Karpas-422 (cell line): Measurements from ENCODE around the gene FAM83E. TPM values are rescaled to one million over a fixed set of nuclear protein-coding genes. Genes with fewer than 3 reads are reported as not detected.

Experiments used
- DNase-seq: peaks from one replicate; pipeline ENCODE4 v3.0.0-alpha.2; 2015
- H2AFZ ChIP-seq: fragments of 200-600 bp; sonication (generic); 2 replicates; pipeline ENCODE4 v1.6.1; 2014; ENCODE audit warnings: antibody characterized with exemption, low read length, mixed read lengths
- H3K27ac ChIP-seq: fragments of 200-600 bp; sonication (generic); 2 replicates; pipeline ENCODE4 v1.5.1; 2014; ENCODE audit warnings: mild to moderate bottlenecking, low read length, moderate library complexity
- H3K27me3 ChIP-seq: fragments of 200-600 bp; sonication (generic); 2 replicates; pipeline ENCODE4 v1.6.1; 2014; ENCODE audit warnings: low read length, mixed read lengths
- H3K36me3 ChIP-seq: fragments of 200-600 bp; sonication (generic); 2 replicates; pipeline ENCODE4 v1.6.1; 2014; ENCODE audit warnings: low read length, mixed read lengths; ENCODE audit not compliant: insufficient read depth
- H3K4me1 ChIP-seq: fragments of 200-600 bp; sonication (generic); 2 replicates; pipeline ENCODE4 v1.6.1; 2014; ENCODE audit warnings: mild to moderate bottlenecking, low read length, mixed read lengths
- H3K4me2 ChIP-seq: fragments of 200-600 bp; sonication (generic); 2 replicates; pipeline ENCODE4 v1.6.1; 2014; ENCODE audit warnings: low read length, low read depth, mild to moderate bottlenecking; ENCODE audit not compliant: poor library complexity, severe bottlenecking
- H3K4me3 ChIP-seq: fragments of 200-600 bp; sonication (generic); 2 replicates; pipeline ENCODE4 v1.5.1; 2014; ENCODE audit warnings: mild to moderate bottlenecking, antibody characterized with exemption, low read length, mixed read lengths
- H3K79me2 ChIP-seq: fragments of 200-600 bp; sonication (generic); 2 replicates; pipeline ENCODE4 v1.6.1; 2014; ENCODE audit warnings: mild to moderate bottlenecking, low read length, mixed read lengths
- H3K9ac ChIP-seq: fragments of 200-600 bp; sonication (generic); 2 replicates; pipeline ENCODE4 v1.6.0; 2014; ENCODE audit warnings: low read length
- H3K9me2 ChIP-seq: fragments of 200-600 bp; sonication (generic), shearing (Covaris generic); replicated peaks from 2 replicates; pipeline ENCODE4 v1.6.0; 2014; ENCODE audit warnings: mild to moderate bottlenecking, low read length, moderate library complexity; ENCODE audit not compliant: insufficient read depth
- H3K9me3 ChIP-seq: fragments of 300-700, 200-600 bp; sonication (generic); 2 replicates; pipeline ENCODE4 v1.6.1; 2014; ENCODE audit warnings: low read length, mixed read lengths
- H4K20me1 ChIP-seq: fragments of 200-600 bp; sonication (generic); 2 replicates; pipeline ENCODE4 v1.6.1; 2014; ENCODE audit warnings: mild to moderate bottlenecking, antibody characterized with exemption, low read length, low read depth; ENCODE audit not compliant: insufficient read depth
- total RNA-seq: library from RNA; depleted of rRNA; stranded (reverse); fragments of >200 nt; shearing (Covaris generic); gene quantifications from 2 replicates; pipeline ENCODE4 v1.2.3, GENCODE V29; 2014; ENCODE audit warnings: low replicate concordance

FAM83E gene
- total RNA-seq, 1 experiment from 2014 or later, result 1.2 TPM

DNA sequence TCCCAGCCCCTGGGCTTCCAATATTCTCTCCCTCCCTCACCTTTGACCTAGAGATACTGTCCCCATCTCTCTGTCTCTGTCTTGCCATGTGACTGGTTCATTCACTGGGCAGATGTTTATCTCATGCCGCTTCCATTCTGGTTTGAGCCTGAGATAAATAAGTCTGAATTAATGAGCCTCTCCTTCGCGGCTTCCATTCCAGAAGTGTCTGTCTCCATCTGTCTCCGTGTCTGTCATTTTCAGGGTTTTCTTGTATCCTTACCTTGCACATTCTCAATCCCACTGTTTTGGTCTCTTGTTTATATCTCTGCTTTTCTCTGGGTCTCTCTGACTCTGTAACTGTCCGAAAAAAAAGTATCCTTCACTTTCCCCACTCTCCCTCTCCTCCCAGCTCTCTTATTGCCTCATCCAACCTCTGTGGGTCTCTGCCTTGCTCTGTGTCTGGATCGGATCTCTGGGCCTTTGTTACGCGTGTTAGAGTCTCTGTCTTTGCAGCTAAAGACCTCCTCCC is 8.7 kb upstream of the FAM83E start:
- DNase-seq, result no peak
- H3K79me2 ChIP-seq, result peaks cover 35% of the 10 kb centered on the region
- H3K9ac ChIP-seq, result peak overlapping the region; percentile 65
- no peak overlapping the region; the same call in 1 of the 2 replicates for H3K27ac ChIP-seq
- no peaks in the 10 kb centered on the region for H3K27me3 ChIP-seq
- H3K9me2 ChIP-seq, result no peaks in the 10 kb centered on the region
- peaks cover 8% of the 10 kb centered on the region for H4K20me1 ChIP-seq
- H3K4me2 ChIP-seq, result peak overlapping the region; percentile 67
- no peaks in the 10 kb centered on the region for H3K9me3 ChIP-seq
- H3K4me3 ChIP-seq, result peak overlapping the region; percentile 59
- no peak overlapping the region for H2AFZ ChIP-seq
- H3K4me1 ChIP-seq, result peaks cover 35% of the 10 kb centered on the region
- H3K36me3 ChIP-seq, result peaks cover 5% of the 10 kb centered on the region

DNA sequence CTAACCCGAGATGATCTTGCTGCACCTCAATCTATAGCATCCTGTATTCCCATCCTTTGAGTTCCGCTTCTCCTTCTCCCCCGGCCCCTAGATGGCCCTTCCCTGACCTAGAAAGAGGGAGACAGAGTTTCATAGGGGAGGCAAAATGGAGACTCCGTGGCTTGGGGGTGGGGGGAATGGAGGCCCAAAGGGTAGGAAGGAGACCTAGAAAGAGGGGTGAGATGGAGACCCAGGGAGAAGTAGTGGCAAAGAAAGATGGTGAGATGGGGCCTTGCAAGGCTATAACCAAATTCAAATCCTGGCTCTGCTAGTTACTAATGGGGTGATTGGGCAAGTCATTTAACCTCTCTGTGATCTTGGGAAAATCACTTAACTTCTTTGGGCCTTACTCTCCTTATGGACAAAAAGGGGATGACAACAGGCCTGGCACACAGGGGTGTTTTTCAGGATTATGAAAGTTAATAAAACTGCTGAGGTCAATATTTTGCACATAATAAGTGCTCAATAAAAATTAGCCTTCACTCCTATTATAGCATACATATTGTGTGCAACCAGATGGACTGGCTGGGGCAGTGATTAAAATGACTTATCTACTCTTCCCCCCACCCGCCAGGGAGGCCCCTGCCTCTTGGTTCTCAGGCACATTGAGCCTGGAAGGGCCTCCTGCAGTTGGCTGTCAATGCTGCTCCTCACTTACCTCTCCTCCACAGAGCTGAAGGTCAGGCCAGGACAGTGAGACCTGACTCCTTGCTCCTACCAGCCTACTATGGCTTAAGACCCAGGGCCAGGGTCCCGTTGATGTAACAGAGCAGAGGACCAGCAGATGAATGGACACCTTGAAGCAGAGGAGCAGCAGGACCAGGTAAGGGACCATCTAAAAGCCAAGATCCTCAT is 5.1 kb upstream of the FAM83E start:
- peak overlapping the region; percentile 95 for H3K9ac ChIP-seq
- H3K9me2 ChIP-seq, result no peaks in the 10 kb centered on the region
- H2AFZ ChIP-seq, result no peak overlapping the region
- peaks cover 47% of the 10 kb centered on the region for H3K4me1 ChIP-seq
- H3K27ac ChIP-seq, result peak overlapping the region; percentile 77
- H3K9me3 ChIP-seq, result no peaks in the 10 kb centered on the region
- no peaks in the 10 kb centered on the region for H3K27me3 ChIP-seq
- H3K79me2 ChIP-seq, result peaks cover 46% of the 10 kb centered on the region
- H3K4me2 ChIP-seq, result peak overlapping the region; percentile 90
- H3K4me3 ChIP-seq, result peak overlapping the region; percentile 93
- H4K20me1 ChIP-seq, result peaks cover 25% of the 10 kb centered on the region
- no peak for DNase-seq
- peaks cover 37% of the 10 kb centered on the region for H3K36me3 ChIP-seq

DNA sequence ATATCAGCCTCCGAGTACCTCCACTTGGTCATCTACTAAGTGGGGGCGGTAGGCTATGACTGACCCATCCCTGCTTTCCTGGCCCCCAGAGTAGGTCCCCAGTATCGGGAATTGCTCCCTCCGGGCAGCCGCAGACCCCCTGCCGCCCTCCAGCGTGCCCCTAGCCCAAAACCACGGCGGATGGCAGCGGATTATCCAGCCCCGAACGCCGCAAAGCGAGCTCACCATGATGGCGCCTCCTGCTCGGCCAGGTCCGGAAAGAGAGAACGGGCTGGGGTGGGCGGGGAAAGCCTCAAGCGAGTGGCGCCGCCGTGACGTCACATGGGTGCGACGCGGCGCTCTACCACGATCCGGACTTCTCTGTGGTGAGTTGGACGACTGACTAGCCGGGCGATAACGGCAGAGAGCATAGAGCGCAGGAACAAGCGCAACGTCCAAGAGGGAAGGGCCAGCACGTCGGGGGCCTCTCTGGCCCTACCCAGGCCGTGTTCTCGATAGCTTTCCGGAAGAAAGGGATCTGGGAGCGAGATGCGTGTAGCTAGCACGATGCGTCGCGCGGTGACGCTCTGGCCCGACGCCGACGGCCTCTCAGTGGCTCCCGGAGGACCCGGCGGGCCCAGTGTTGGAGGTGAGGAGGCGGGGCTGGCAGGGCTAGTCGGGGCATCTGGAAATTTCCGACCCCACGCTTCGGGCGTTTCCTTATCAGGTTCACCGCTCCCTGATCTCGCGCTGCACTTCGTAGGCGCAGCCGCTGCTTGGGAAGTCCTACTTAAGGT is 4.2 kb upstream of the FAM83E start, which contains the start of the genes RPL18 and SPHK2:
Gene RPL18, minus strand, starts transcription at position 263 of the 776 bp plus-strand sequence. Its CDS starts 35 bp downstream, at position 228.
Gene SPHK2, plus strand, starts transcription at position 591 of the 776 bp plus-strand sequence. CDS start 1,009 bp downstream, outside the sequence.
- peak; percentile 99 for DNase-seq

DNA sequence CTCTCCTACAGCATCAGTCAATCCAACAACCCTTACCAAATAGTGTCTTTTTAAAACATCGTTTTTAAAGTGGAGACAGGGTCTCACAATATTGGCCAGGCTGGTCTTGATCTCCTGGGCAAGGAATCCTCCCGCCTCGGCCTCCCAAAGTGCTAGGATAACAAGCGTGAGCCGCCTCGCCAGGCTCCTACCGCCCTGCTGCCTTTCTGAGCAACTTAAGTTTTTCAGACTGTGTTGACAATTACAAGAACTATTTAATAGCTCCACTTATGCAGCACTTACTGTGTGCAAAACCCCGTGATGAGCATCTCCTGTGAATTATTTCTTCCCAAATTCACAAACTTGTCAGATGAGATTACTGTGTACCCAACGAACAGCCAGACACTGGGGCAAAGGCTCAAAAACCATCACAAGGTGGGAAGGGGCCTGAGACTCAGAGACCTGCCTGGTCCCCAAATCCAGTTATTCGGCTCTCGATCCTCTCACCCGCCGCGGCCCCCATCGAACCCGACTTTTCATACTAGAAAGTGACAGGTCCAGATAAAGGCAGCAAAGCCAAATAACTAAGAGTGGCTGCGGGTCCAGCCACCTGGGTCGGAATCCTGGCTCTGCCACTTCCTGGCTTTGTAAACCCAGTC is 3.5 kb upstream of the FAM83E start:
- Histone ChIP-seq H3K9me3 (no peaks in the 10 kb centered on the region), H3K79me2 (peaks cover 39% of the 10 kb centered on the region), H3K4me3 (peak overlapping the region; percentile 93), H3K9ac (peak overlapping the region; percentile 98), H3K27me3 (no peaks in the 10 kb centered on the region), H2AFZ (no peak overlapping the region), H3K9me2 (no peaks in the 10 kb centered on the region), H4K20me1 (peaks cover 25% of the 10 kb centered on the region), H3K36me3 (peaks cover 37% of the 10 kb centered on the region), H3K27ac (peak overlapping the region; percentile 88), H3K4me2 (peak overlapping the region; percentile 95), H3K4me1 (peaks cover 37% of the 10 kb centered on the region)
- DNase-seq, result no peak

More for the DNA sequence above, 4.2 kb upstream of the FAM83E start, which contains the start of the genes RPL18 and SPHK2:
- Histone ChIP-seq H3K36me3 (peaks cover 37% of the 10 kb centered on the region), H2AFZ (no peak within 1 kb of the TSS), H3K79me2 (peaks cover 39% of the 10 kb centered on the region), H3K27ac (peak within 1 kb of the TSS; percentile 88), H3K4me1 (peaks cover 42% of the 10 kb centered on the region), H3K4me3 (peak within 1 kb of the TSS; percentile 93), H3K4me2 (peak within 1 kb of the TSS; percentile 95), H4K20me1 (peaks cover 25% of the 10 kb centered on the region), H3K27me3 (no peaks in the 10 kb centered on the region), H3K9me3 (no peaks in the 10 kb centered on the region), H3K9ac (peak within 1 kb of the TSS; percentile 98), H3K9me2 (no peaks in the 10 kb centered on the region)

DNA sequence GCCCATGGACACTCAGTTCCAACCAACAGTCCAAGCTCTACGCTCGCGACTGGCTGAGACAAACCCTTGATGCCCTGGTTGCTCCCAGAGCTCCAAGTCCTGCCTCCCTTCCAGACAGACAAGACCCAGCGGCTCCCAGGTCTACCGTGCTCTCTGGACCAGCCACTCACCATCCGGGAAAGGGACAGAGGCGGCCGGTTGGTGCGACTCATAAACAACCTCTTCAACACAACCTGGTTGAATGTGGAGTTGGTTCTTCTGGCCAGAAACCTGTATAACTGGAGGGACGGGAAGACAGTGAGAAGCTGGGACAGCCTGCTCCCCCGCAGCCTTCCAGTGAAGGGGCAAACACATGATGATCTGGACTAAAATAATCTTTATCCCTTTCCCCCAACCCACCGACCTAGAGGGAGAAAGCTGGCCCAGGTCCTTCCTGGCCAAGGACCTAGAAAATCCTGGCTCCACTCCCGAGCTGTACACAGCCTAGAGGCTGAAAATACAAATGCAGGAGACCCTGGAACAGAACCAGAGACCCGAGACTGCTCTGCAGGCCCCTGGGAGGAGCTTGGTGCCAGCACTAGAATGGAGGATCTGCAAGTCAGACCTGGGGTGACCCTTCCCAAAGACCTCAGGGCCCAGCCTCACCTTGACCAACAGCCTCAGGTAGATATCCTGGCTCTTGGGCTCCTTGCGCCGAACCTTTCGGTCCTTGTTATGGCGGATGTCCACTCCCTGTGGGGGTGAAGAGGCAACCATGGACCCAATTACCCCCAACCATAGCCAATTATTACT is 2.5 kb upstream of the FAM83E start:
- no peaks in the 10 kb centered on the region for H3K27me3 ChIP-seq
- peaks cover 37% of the 10 kb centered on the region for H3K36me3 ChIP-seq
- H3K4me3 ChIP-seq, result peak overlapping the region; percentile 93
- H3K27ac ChIP-seq, result peak overlapping the region; percentile 88; the same call in 1 of the 2 replicates
- peak overlapping the region; percentile 98 for H3K9ac ChIP-seq
- peak overlapping the region; percentile 95 for H3K4me2 ChIP-seq
- H4K20me1 ChIP-seq, result peaks cover 25% of the 10 kb centered on the region
- H3K4me1 ChIP-seq, result peaks cover 32% of the 10 kb centered on the region
- no peak overlapping the region for H2AFZ ChIP-seq
- no peaks in the 10 kb centered on the region for H3K9me2 ChIP-seq
- no peak for DNase-seq
- no peaks in the 10 kb centered on the region for H3K9me3 ChIP-seq
- peaks cover 39% of the 10 kb centered on the region for H3K79me2 ChIP-seq

DNA sequence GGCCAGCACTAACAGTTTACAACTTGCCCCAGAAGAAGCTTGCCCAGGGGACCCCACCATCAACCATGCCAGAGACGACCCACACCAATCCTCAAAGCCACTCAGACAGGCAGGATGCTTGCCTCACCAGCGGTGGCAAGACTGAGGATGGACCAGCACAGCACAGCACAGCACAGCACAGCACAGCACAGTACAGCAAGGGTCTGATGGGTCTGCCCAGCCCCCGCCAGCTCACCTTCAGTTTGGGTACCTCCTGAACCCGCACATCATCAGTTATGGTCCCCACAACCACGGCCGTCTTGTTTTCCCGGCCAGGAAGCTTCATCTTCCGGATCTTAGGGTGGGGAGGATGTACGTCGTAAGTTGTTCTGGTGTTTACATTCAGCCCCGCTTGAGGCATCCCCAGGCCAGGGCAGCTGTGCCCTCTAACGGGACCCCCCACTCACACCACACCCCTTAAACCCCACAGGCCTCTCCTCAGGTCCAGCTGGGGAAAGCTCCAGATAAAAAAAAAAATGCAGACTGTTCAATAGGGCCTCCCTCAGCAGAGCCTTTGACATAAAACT is 1.7 kb upstream of the FAM83E start:
- no peak overlapping the region; the same call in 1 of the 2 replicates for H3K9ac ChIP-seq
- H3K4me2 ChIP-seq, result peak overlapping the region; percentile 95

DNA sequence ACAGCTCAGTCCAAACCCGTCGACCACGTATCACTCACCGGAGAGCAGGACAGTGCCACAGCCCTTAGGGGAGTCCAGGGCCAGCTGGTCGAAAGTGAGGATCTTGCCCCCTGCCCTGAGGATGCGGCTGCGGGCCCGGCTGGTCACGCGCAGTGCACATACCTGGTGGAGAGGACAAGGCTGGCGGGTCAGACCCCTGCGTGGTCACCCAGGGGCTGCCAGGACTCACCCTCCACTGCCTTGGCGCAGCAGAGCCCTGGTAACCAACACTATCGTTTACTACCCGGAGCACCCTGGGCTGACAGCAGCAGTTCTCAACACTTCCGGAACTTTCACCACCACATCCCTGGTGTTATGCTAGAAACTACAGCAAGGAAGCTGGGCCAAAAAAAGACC is 1.2 kb upstream of the FAM83E start:
- peaks cover 25% of the 10 kb centered on the region for H4K20me1 ChIP-seq
- no peaks in the 10 kb centered on the region for H3K9me3 ChIP-seq
- H2AFZ ChIP-seq, result no peak overlapping the region
- no peak overlapping the region for H3K27ac ChIP-seq
- no peaks in the 10 kb centered on the region for H3K9me2 ChIP-seq
- H3K27me3 ChIP-seq, result no peaks in the 10 kb centered on the region
- H3K79me2 ChIP-seq, result peaks cover 39% of the 10 kb centered on the region
- peaks cover 25% of the 10 kb centered on the region for H3K4me1 ChIP-seq
- H3K9ac ChIP-seq, result no peak overlapping the region
- DNase-seq, result no peak
- no peak overlapping the region for H3K4me3 ChIP-seq
- peaks cover 37% of the 10 kb centered on the region for H3K36me3 ChIP-seq
- H3K4me2 ChIP-seq, result no peak overlapping the region

More for the DNA sequence above, 1.7 kb upstream of the FAM83E start:
- Histone ChIP-seq H3K79me2 (peaks cover 39% of the 10 kb centered on the region), H3K9me3 (no peaks in the 10 kb centered on the region), H4K20me1 (peaks cover 25% of the 10 kb centered on the region), H3K9me2 (no peaks in the 10 kb centered on the region), H2AFZ (no peak overlapping the region), H3K27ac (no peak overlapping the region), H3K27me3 (no peaks in the 10 kb centered on the region), H3K4me1 (peaks cover 29% of the 10 kb centered on the region), H3K36me3 (peaks cover 37% of the 10 kb centered on the region), H3K4me3 (no peak overlapping the region)
- no peak for DNase-seq
